ENCODE results near the gene IRF4.

Gene IRF4

GRCh38 chr6:353642-354614 lies 37.6 kb upstream of the IRF4 start:
- DNase-seq (ENCODE audit: low read depth), result no peak

GRCh38 chr6:354631-355280 lies 36.8 kb upstream of the IRF4 start:
- DNase-seq (ENCODE audit: low read depth), result no peak

- no peak for DNase-seq (ENCODE audit: low read depth)
These were observed 36.0 kb upstream of the IRF4 start for GRCh38 chr6:355373-356208.

- no peak for DNase-seq (ENCODE audit: low read depth)
These were observed 34.7 kb upstream of the IRF4 start for GRCh38 chr6:356828-357251.

GRCh38 chr6:357261-357790 lies 34.2 kb upstream of the IRF4 start:
- no peak for DNase-seq (ENCODE audit: low read depth)

GRCh38 chr6:357791-358341 lies 33.7 kb upstream of the IRF4 start:
- no peak for DNase-seq (ENCODE audit: low read depth)

GRCh38 chr6:358432-358831 lies 33.1 kb upstream of the IRF4 start:
- no peak for DNase-seq (ENCODE audit: low read depth)

- no peak for DNase-seq (ENCODE audit: low read depth)
These were observed 32.7 kb upstream of the IRF4 start for GRCh38 chr6:358847-359246.

- DNase-seq (ENCODE audit: low read depth), result no peak
These were observed 32.1 kb upstream of the IRF4 start for GRCh38 chr6:359261-360035.

GRCh38 chr6:360349-360748 lies 31.2 kb upstream of the IRF4 start:
- no peak for DNase-seq (ENCODE audit: low read depth)

- DNase-seq (ENCODE audit: low read depth), result no peak
These were observed 30.7 kb upstream of the IRF4 start for GRCh38 chr6:360764-361373.

- DNase-seq (ENCODE audit: low read depth), result no peak
These were observed 30.0 kb upstream of the IRF4 start for GRCh38 chr6:361411-362132.

- DNase-seq (ENCODE audit: low read depth), result no peak
These were observed 29.2 kb upstream of the IRF4 start for GRCh38 chr6:362231-362923.

GRCh38 chr6:362924-363249 lies 28.7 kb upstream of the IRF4 start:
- DNase-seq (ENCODE audit: low read depth), result no peak

- DNase-seq (ENCODE audit: low read depth), result no peak
These were observed 28.3 kb upstream of the IRF4 start for GRCh38 chr6:363291-363690.

- DNase-seq (ENCODE audit: low read depth), result no peak
These were observed 27.6 kb upstream of the IRF4 start for GRCh38 chr6:363909-364308.

- no peak for DNase-seq (ENCODE audit: low read depth)
These were observed 26.7 kb upstream of the IRF4 start for GRCh38 chr6:364609-365540.

- no peak for DNase-seq (ENCODE audit: low read depth)
These were observed 25.7 kb upstream of the IRF4 start for GRCh38 chr6:365835-366234.

Measured in activated T-cell treated with anti-CD3 and anti-CD28 coated beads for 24 hours (primary cell).